CD4-positive, alpha-beta memory T cell (primary cell): ENCODE results near the gene SMIM22. TPM values are rescaled to one million over a fixed set of nuclear protein-coding genes. Genes with fewer than 3 reads are reported as not detected.

Experiments used
- CTCF ChIA-PET: fragments of 350-600 bp; sonication (Branson Sonifier 250); formaldehyde crosslinking; loops from one replicate; lab custom pipeline; 2021; ENCODE audit warnings: inconsistent platforms; ENCODE audit not compliant: partially characterized antibody; lab: Charles Lee
- POLR2A ChIA-PET: fragments of 350-600 bp; sonication (Branson Sonifier 250); formaldehyde crosslinking; loops from one replicate; lab custom pipeline; 2021; ENCODE audit not compliant: partially characterized antibody; lab: Charles Lee
- DNase-seq, 5 donors: peaks; one replicate each; pipeline versions ENCODE4 v3.0.0 to v3.0.0-alpha.2; 2020 to 2022; ENCODE audit warnings: mixed read lengths in 1 of 5
- H3K27ac ChIP-seq: one replicate; pipeline ENCODE4 v1.7.0; 2013; ENCODE audit warnings: low read depth, low read length
- H3K27me3 ChIP-seq: 2 replicates; pipeline ENCODE4 v1.7.0; 2013; ENCODE audit warnings: mild to moderate bottlenecking, low read length, moderate library complexity; ENCODE audit not compliant: insufficient read depth
- H3K36me3 ChIP-seq: 2 replicates; pipeline ENCODE4 v1.7.0; 2013; ENCODE audit warnings: mild to moderate bottlenecking, low read length, moderate library complexity; ENCODE audit not compliant: insufficient read depth
- H3K4me1 ChIP-seq: 2 replicates; pipeline ENCODE4 v1.7.0; 2013; ENCODE audit warnings: mild to moderate bottlenecking, low read length, moderate library complexity; ENCODE audit not compliant: insufficient read depth
- H3K4me3 ChIP-seq, 2 donors: one replicate each; pipeline ENCODE4 v1.7.0; 2013; ENCODE audit warnings: low read length in 2 of 2, mild to moderate bottlenecking in 1 of 2
- H3K9me3 ChIP-seq, 2 donors: one replicate each; pipeline ENCODE4 v1.7.0; 2013; ENCODE audit warnings: low read length in 2 of 2, control low read depth in 1 of 2; ENCODE audit not compliant: control insufficient read depth in 1 of 2
- H3K27ac Mint-ChIP-seq, 7 donors: one replicate each; pipeline ENCODE4 v1.8.0; 2020 to 2021; ENCODE audit warnings: mixed read lengths in 7 of 7, mild to moderate bottlenecking in 6 of 7, inconsistent platforms in 3 of 7, moderate library complexity in 3 of 7
- H3K27me3 Mint-ChIP-seq, 2 donors: one replicate each; pipeline ENCODE4 v1.8.0; 2020 to 2021; ENCODE audit warnings: mixed read lengths in 2 of 2
- H3K36me3 Mint-ChIP-seq, 2 donors: one replicate each; pipeline ENCODE4 v1.8.0; 2020 to 2021; ENCODE audit warnings: mixed read lengths in 2 of 2, inconsistent platforms in 1 of 2, mild to moderate bottlenecking in 1 of 2
- H3K4me1 Mint-ChIP-seq, 4 donors: one replicate each; pipeline ENCODE4 v1.8.0; 2020 to 2021; ENCODE audit warnings: mixed read lengths in 4 of 4, mild to moderate bottlenecking in 1 of 4
- H3K4me3 Mint-ChIP-seq, 8 donors: one replicate each; pipeline ENCODE4 v1.8.0; 2020 to 2021; ENCODE audit warnings: mixed read lengths in 8 of 8, mild to moderate bottlenecking in 7 of 8, moderate library complexity in 6 of 8, inconsistent platforms in 3 of 8
- H3K9me3 Mint-ChIP-seq, 8 donors: one replicate each; pipeline ENCODE4 v1.8.0; 2020 to 2021; ENCODE audit warnings: mixed read lengths in 8 of 8, mild to moderate bottlenecking in 5 of 8, inconsistent platforms in 3 of 8, moderate library complexity in 1 of 8
- intact Hi-C: fragments of 100-400 bp; cut with micrococcal nuclease; formaldehyde crosslinking; loops from one replicate; pipeline ENCODE4 v1.15.1; 2023
- polyA plus RNA-seq, 2 donors: library from polyadenylated mRNA; unstranded; fragments of 300-500 nt; fragmentation: Illumina TruSeq; gene quantifications; one replicate each; pipeline ENCODE4 v1.2.3, GENCODE V29; 2021
- total RNA-seq, 2 experiments: library from RNA; stranded (reverse); gene quantifications; one replicate each; pipeline ENCODE4 v1.2.3, GENCODE V29; 2021

The SMIM22 gene
- total and polyA plus RNA-seq, 4 experiments from 2014 or later = not detected

GRCh38 chr16:4797805-4798252 is 2.7 kb downstream of the SMIM22 start:
- H3K27me3 Mint-ChIP-seq = no peaks in the 10 kb centered on the region
- Histone ChIP-seq H3K27me3 (no peaks in the 10 kb centered on the region), H3K4me1 (peaks cover 9% of the 10 kb centered on the region), H3K36me3 (no peaks in the 10 kb centered on the region), H3K27ac (no peak overlapping the region), H3K4me3 (no peak overlapping the region), H3K9me3 (no peaks in the 10 kb centered on the region)
- H3K9me3 Mint-ChIP-seq = no peaks in the 10 kb centered on the region
- H3K36me3 Mint-ChIP-seq = peaks cover 0 to 7% of the 10 kb centered on the region in 2 donors
- DNase-seq = no peak
- peaks cover 1 to 16% (median 8%) of the 10 kb centered on the region in 4 donors for H3K4me1 Mint-ChIP-seq
- intact Hi-C loops = no loop called here
- no peak overlapping the region for H3K27ac Mint-ChIP-seq
- H3K4me3 Mint-ChIP-seq = no peak overlapping the region
- CTCF ChIA-PET = no interaction called here
- POLR2A ChIA-PET = no interaction called here

- CTCF ChIA-PET = no interaction called here
Observed at GRCh38 chr16:4798456-4798855, 3.3 kb downstream of the SMIM22 start.

GRCh38 chr16:4799171-4799855 is 4.1 kb downstream of the SMIM22 start:
- POLR2A ChIA-PET = interaction anchor here (2.4 to 5.1 kb wide), 2 partner anchors 31 to 65 kb away, joined by 7 to 58 read pairs; partner anchors contain the start of genes ANKS3, DNAAF8 and ZNF500
- CTCF ChIA-PET = no interaction called here
- no peaks in the 10 kb centered on the region for H3K27me3 ChIP-seq
- no peaks in the 10 kb centered on the region for H3K36me3 ChIP-seq
- Mint-ChIP-seq H3K4me3 (peak overlapping the region in 4 of 8 donors; percentile 6 to 18 (median 16)), H3K4me1 (peaks cover 1 to 25% (median 11%) of the 10 kb centered on the region in 4 donors), H3K27ac (peak overlapping the region in 3 of 7 donors; percentile 35 to 65 (median 64)), H3K27me3 (no peaks in the 10 kb centered on the region), H3K9me3 (no peaks in the 10 kb centered on the region), H3K36me3 (peaks cover 0 to 10% of the 10 kb centered on the region in 2 donors)
- no peaks in the 10 kb centered on the region for H3K9me3 ChIP-seq
- DNase-seq = no peak
- intact Hi-C loops = no loop called here
- peaks cover 18% of the 10 kb centered on the region for H3K4me1 ChIP-seq
- H3K27ac ChIP-seq = no peak overlapping the region
- H3K4me3 ChIP-seq = no peak overlapping the region

More at GRCh38 chr16:4798456-4798855, 3.3 kb downstream of the SMIM22 start:
- H3K4me3 Mint-ChIP-seq = no peak overlapping the region
- H3K4me3 ChIP-seq = no peak overlapping the region
- no peak overlapping the region for H3K27ac ChIP-seq
- H3K9me3 ChIP-seq = no peaks in the 10 kb centered on the region
- intact Hi-C loops = no loop called here
- H3K36me3 ChIP-seq = no peaks in the 10 kb centered on the region
- H3K27ac Mint-ChIP-seq = no peak overlapping the region
- H3K4me1 Mint-ChIP-seq = peaks cover 1 to 22% (median 8%) of the 10 kb centered on the region in 4 donors
- no peaks in the 10 kb centered on the region for H3K9me3 Mint-ChIP-seq
- H3K27me3 ChIP-seq = no peaks in the 10 kb centered on the region
- no peaks in the 10 kb centered on the region for H3K27me3 Mint-ChIP-seq
- POLR2A ChIA-PET = interaction anchor here (5.1 kb wide), 1 partner anchor 30 kb away, joined by 58 read pairs; the partner anchor contains the start of gene ZNF500
- no peak for DNase-seq
- peaks cover 16% of the 10 kb centered on the region for H3K4me1 ChIP-seq
- H3K36me3 Mint-ChIP-seq = peaks cover 0 to 8% of the 10 kb centered on the region in 2 donors

GRCh38 chr16:4800290-4801041 is 5.3 kb downstream of the SMIM22 start:
- Histone ChIP-seq H3K27me3 (no peaks in the 10 kb centered on the region), H3K4me1 (peaks cover 18% of the 10 kb centered on the region), H3K36me3 (no peaks in the 10 kb centered on the region), H3K9me3 (no peaks in the 10 kb centered on the region), H3K27ac (peak overlapping the region; percentile 72), H3K4me3 (no peak overlapping the region)
- peak overlapping the region; percentile 53 to 97 (median 73) for H3K27ac Mint-ChIP-seq
- no peak for DNase-seq
- H3K27me3 Mint-ChIP-seq = no peaks in the 10 kb centered on the region
- peaks cover 4 to 19% of the 10 kb centered on the region in 2 donors for H3K36me3 Mint-ChIP-seq
- no peaks in the 10 kb centered on the region for H3K9me3 Mint-ChIP-seq
- intact Hi-C loops = loop anchor here (10.0 kb wide), 1 partner anchor 186 kb away; the partner anchor contains the start of gene UBALD1
- H3K4me1 Mint-ChIP-seq = peaks cover 1 to 25% (median 11%) of the 10 kb centered on the region in 4 donors
- POLR2A ChIA-PET = interaction anchor here (1.1 to 5.1 kb wide), 3 partner anchors 32 to 233 kb away, joined by 3 to 58 read pairs (median 7); partner anchors contain the start of genes ANKS3, DNAAF8, NAGPA and ZNF500
- peak overlapping the region in 7 of 8 donors; percentile 27 to 63 (median 59) for H3K4me3 Mint-ChIP-seq
- CTCF ChIA-PET = no interaction called here

- no peaks in the 10 kb centered on the region for H3K9me3 ChIP-seq
- peaks cover 1 to 25% (median 11%) of the 10 kb centered on the region in 4 donors for H3K4me1 Mint-ChIP-seq
- H3K27ac ChIP-seq = peak overlapping the region; percentile 72
- peak overlapping the region; percentile 83 to 95 (median 88) for H3K4me3 Mint-ChIP-seq
- no peaks in the 10 kb centered on the region for H3K27me3 Mint-ChIP-seq
- no peaks in the 10 kb centered on the region for H3K27me3 ChIP-seq
- intact Hi-C loops = loop anchor here (10.0 kb wide), 1 partner anchor 187 kb away; the partner anchor contains the start of gene UBALD1
- peaks cover 18% of the 10 kb centered on the region for H3K4me1 ChIP-seq
- no peaks in the 10 kb centered on the region for H3K36me3 ChIP-seq
- DNase-seq = no peak
- POLR2A ChIA-PET = interaction anchor here (1.1 to 5.1 kb wide), 10 partner anchors 14 to 287 kb away, joined by 3 to 58 read pairs (median 5); partner anchors contain the start of genes ANKS3, DNAAF8, GLYR1 and NAGPA
- H3K27ac Mint-ChIP-seq = peak overlapping the region; percentile 88 to 97 (median 90)
- H3K4me3 ChIP-seq = peak overlapping the region in 1 of 2 donors; percentile 58
- H3K36me3 Mint-ChIP-seq = peaks cover 4 to 22% of the 10 kb centered on the region in 2 donors
- CTCF ChIA-PET = interaction anchor here (1.0 to 2.0 kb wide), 2 partner anchors 66 to 177 kb away, joined by 3 to 6 read pairs; partner anchors contain the start of genes ANKS3, DNAAF8 and MGRN1
- H3K9me3 Mint-ChIP-seq = no peaks in the 10 kb centered on the region
Observed at GRCh38 chr16:4801051-4801961, 6.1 kb downstream of the SMIM22 start.

GRCh38 chr16:4801962-4802658 is 6.9 kb downstream of the SMIM22 start, which contains the start of gene ROGDI:
Gene ROGDI, minus strand, starts transcription at chr16:4802633. Its CDS starts 62 bp downstream, at chr16:4802571.
- intact Hi-C loops = loop anchor here (2.0 to 10.0 kb wide), 3 partner anchors 45 to 187 kb away; partner anchors contain the start of genes ANKS3, DNAAF8, GLYR1 and UBALD1
- Mint-ChIP-seq H3K4me3 (peak within 1 kb of the TSS; percentile 84 to 95 (median 88)), H3K36me3 (peaks cover 4 to 25% of the 10 kb centered on the region in 2 donors), H3K27me3 (no peaks in the 10 kb centered on the region), H3K27ac (peak within 1 kb of the TSS; percentile 88 to 97 (median 90)), H3K4me1 (peaks cover 1 to 25% (median 11%) of the 10 kb centered on the region in 4 donors), H3K9me3 (no peaks in the 10 kb centered on the region)
- Histone ChIP-seq H3K4me1 (peaks cover 18% of the 10 kb centered on the region), H3K4me3 (peak within 1 kb of the TSS; percentile 52 to 58), H3K27me3 (no peaks in the 10 kb centered on the region), H3K27ac (peak within 1 kb of the TSS; percentile 72), H3K36me3 (no peaks in the 10 kb centered on the region), H3K9me3 (no peaks in the 10 kb centered on the region)
- DNase-seq = peak; percentile 86 to 93 (median 90)
- POLR2A ChIA-PET = interaction anchor here (0.8 to 5.1 kb wide), 15 partner anchors 14 to 287 kb away, joined by 3 to 58 read pairs (median 4); partner anchors contain the start of genes ANKS3, DNAAF8, GLYR1 and MGRN1
- CTCF ChIA-PET = interaction anchor here (0.6 to 2.0 kb wide), 3 partner anchors 11 to 178 kb away, joined by 3 to 6 read pairs (median 3); partner anchors contain the start of genes ANKS3, DNAAF8 and MGRN1
